H1 (cell line): ENCODE measurements around the gene ABCA1. TPM values are rescaled to one million over a fixed set of nuclear protein-coding genes. Genes with fewer than 3 reads are reported as not detected.

Source experiments
- CTCF ChIA-PET: fragments of 300-600 bp; sonication (Branson Sonifier 250); formaldehyde crosslinking; loops from one replicate; lab custom pipeline; 2021; ENCODE audit not compliant: partially characterized antibody; lab: Charles Lee
- POLR2A ChIA-PET: fragments of 300-600 bp; sonication (Branson Sonifier 250); formaldehyde crosslinking; loops from one replicate; lab custom pipeline; 2021; ENCODE audit warnings: inconsistent platforms; ENCODE audit not compliant: partially characterized antibody; lab: Charles Lee
- DNase-seq, 2 experiments: peaks; one replicate each; pipeline versions ENCODE4 v3.0.0 to v3.0.0-alpha.2; 2010 to 2022; ENCODE audit warnings: low spot score in 2 of 2, low read depth in 1 of 2, mixed read lengths in 1 of 2
- FAIRE-seq: peaks from 2 replicates; lab custom pipeline; 2011; peaks lifted over from hg19 to GRCh38; lab: Jason Lieb, UNC
- H2AFZ ChIP-seq: 2 replicates; pipeline ENCODE4 v1.8.1; 2012; ENCODE audit warnings: low read length, inconsistent platforms
- H2AK5ac ChIP-seq: 2 replicates; pipeline ENCODE4 v1.6.1; 2013; ENCODE audit warnings: low read depth, low read length
- H2BK120ac ChIP-seq: replicated peaks from 2 replicates; pipeline ENCODE3; 2013; ENCODE audit warnings: low read depth, low read length, inconsistent platforms
- H2BK12ac ChIP-seq: 2 replicates; pipeline ENCODE4 v1.6.1; 2013; ENCODE audit warnings: low read depth, low read length
- H2BK15ac ChIP-seq: 2 replicates; pipeline ENCODE4 v1.6.1; 2013; ENCODE audit warnings: low read length
- H2BK20ac ChIP-seq: 2 replicates; pipeline ENCODE4 v1.6.1; 2013; ENCODE audit warnings: low read length
- H2BK5ac ChIP-seq: 2 replicates; pipeline ENCODE4 v1.6.1; 2013; ENCODE audit warnings: low read depth, low read length
- H3K14ac ChIP-seq: 2 replicates; pipeline ENCODE4 v1.6.1; 2013; ENCODE audit warnings: inconsistent platforms; ENCODE audit not compliant: insufficient read length
- H3K18ac ChIP-seq: 2 replicates; pipeline ENCODE4 v1.6.1; 2013; ENCODE audit warnings: low read length; ENCODE audit errors: extremely low read depth
- H3K23ac ChIP-seq: 2 replicates; pipeline ENCODE4 v1.6.1; 2013; ENCODE audit warnings: inconsistent platforms; ENCODE audit not compliant: insufficient read length
- H3K23me2 ChIP-seq: 2 replicates; pipeline ENCODE4 v1.6.1; 2013; ENCODE audit warnings: low read depth, low read length
- H3K27ac ChIP-seq: 2 replicates; pipeline ENCODE4 v1.6.1; 2011; ENCODE audit warnings: low read depth, low read length, inconsistent platforms
- H3K27me3 ChIP-seq, 4 experiments: replicated peaks in 1 of 4; 1 replicate in 1 of 4; 2 replicates in 3 of 4; pipeline versions ENCODE4 v1.6.1 to v1.8.1; 2011 to 2013; ENCODE audit warnings: low read length in 3 of 4, mild to moderate bottlenecking in 3 of 4, inconsistent platforms in 2 of 4, mixed read lengths in 2 of 4, moderate library complexity in 1 of 4; ENCODE audit not compliant: control insufficient read depth in 3 of 4, insufficient read depth in 3 of 4; ENCODE audit errors: extremely low read depth in 1 of 4
- H3K36me3 ChIP-seq, 4 experiments: 2 replicates each; pipeline versions ENCODE4 v1.6.1 to v1.8.1; 2011 to 2013; ENCODE audit warnings: mild to moderate bottlenecking in 4 of 4, low read length in 3 of 4, moderate library complexity in 2 of 4, control low read depth in 1 of 4, inconsistent platforms in 1 of 4; ENCODE audit not compliant: insufficient read depth in 4 of 4, control insufficient read depth in 2 of 4
- H3K4ac ChIP-seq: replicated peaks from 2 replicates; pipeline ENCODE3; 2013; ENCODE audit warnings: low read length, low read depth, mixed read lengths, inconsistent platforms; ENCODE audit not compliant: insufficient read length
- H3K4me1 ChIP-seq, 4 experiments: replicated peaks in 1 of 4; 1 replicate in 1 of 4; 2 replicates in 3 of 4; pipeline versions ENCODE4 v1.6.1 to v1.8.1; 2011 to 2013; ENCODE audit warnings: low read length in 3 of 4, inconsistent platforms in 2 of 4, mixed read lengths in 1 of 4; ENCODE audit not compliant: insufficient read depth in 4 of 4, control insufficient read depth in 3 of 4
- H3K4me2 ChIP-seq, 2 experiments: 2 replicates each; pipeline versions ENCODE4 v1.6.1 to v1.8.1; 2011 to 2013; ENCODE audit warnings: low read depth in 2 of 2, low read length in 2 of 2, control low read depth in 1 of 2, inconsistent platforms in 1 of 2, mild to moderate bottlenecking in 1 of 2; ENCODE audit not compliant: insufficient read depth in 1 of 2
- H3K4me3 ChIP-seq, 4 experiments: fragments of 200-600, 300-600 bp in 1 of 4; sonication (generic), shearing (Covaris generic), sonication (Bioruptor Twin) in 1 of 4; 2 replicates each; pipeline versions ENCODE4 v1.5.1 to v1.8.1; 2011 to 2016; ENCODE audit warnings: low read length in 4 of 4, low read depth in 3 of 4, control low read depth in 2 of 4, inconsistent platforms in 2 of 4, mild to moderate bottlenecking in 2 of 4, mixed read lengths in 1 of 4, moderate library complexity in 1 of 4; ENCODE audit not compliant: insufficient read depth in 2 of 4; ENCODE audit errors: extremely low read depth in 1 of 4
- H3K56ac ChIP-seq: replicated peaks from 2 replicates; pipeline ENCODE3; 2013; ENCODE audit warnings: low read depth, mild to moderate bottlenecking, mixed read lengths, low read length, inconsistent platforms; ENCODE audit not compliant: insufficient read length
- H3K79me1 ChIP-seq: 2 replicates; pipeline ENCODE4 v1.6.1; 2013; ENCODE audit warnings: low read depth, low read length, control low read depth
- H3K79me2 ChIP-seq, 2 experiments: 2 replicates each; pipeline versions ENCODE4 v1.6.1 to v1.8.1; 2012 to 2013; ENCODE audit warnings: low read length in 2 of 2, mild to moderate bottlenecking in 2 of 2, inconsistent platforms in 1 of 2; ENCODE audit not compliant: insufficient read depth in 2 of 2, control insufficient read depth in 1 of 2
- H3K9ac ChIP-seq, 4 experiments: replicated peaks in 1 of 4; 1 replicate in 1 of 4; 2 replicates in 3 of 4; pipeline versions ENCODE4 v1.6.1 to v1.8.1; 2011 to 2013; ENCODE audit warnings: low read depth in 3 of 4, low read length in 3 of 4, control low read depth in 2 of 4, mild to moderate bottlenecking in 2 of 4, moderate library complexity in 2 of 4, inconsistent platforms in 1 of 4; ENCODE audit errors: extremely low read depth in 1 of 4
- H3K9me3 ChIP-seq, 2 experiments: 2 replicates each; pipeline versions ENCODE4 v1.6.1 to v1.8.1; 2012 to 2013; ENCODE audit warnings: mild to moderate bottlenecking in 2 of 2, moderate library complexity in 2 of 2, control low read depth in 1 of 2, inconsistent platforms in 1 of 2, low read depth in 1 of 2, low read length in 1 of 2, mixed read lengths in 1 of 2; ENCODE audit not compliant: insufficient read depth in 2 of 2
- H4K20me1 ChIP-seq, 2 experiments: replicated peaks in 1 of 2; 2 replicates each; pipeline versions ENCODE3 to v1.8.1; 2011 to 2013; ENCODE audit warnings: inconsistent platforms in 2 of 2, low read length in 2 of 2, mild to moderate bottlenecking in 1 of 2; ENCODE audit not compliant: insufficient read depth in 2 of 2, control insufficient read depth in 1 of 2
- H4K5ac ChIP-seq: 2 replicates; pipeline ENCODE4 v1.6.1; 2013; ENCODE audit warnings: low read length, low read depth, mixed read lengths, inconsistent platforms; ENCODE audit not compliant: insufficient read length
- H4K8ac ChIP-seq: 2 replicates; pipeline ENCODE4 v1.8.0; 2013; ENCODE audit warnings: mild to moderate bottlenecking, moderate library complexity, low read length, inconsistent platforms; ENCODE audit not compliant: insufficient read depth; ENCODE audit errors: extremely low read depth
- H4K91ac ChIP-seq: replicated peaks from 2 replicates; pipeline ENCODE3; 2013; ENCODE audit warnings: low read length, mixed read lengths, inconsistent platforms; ENCODE audit not compliant: insufficient read length
- ASH2L ChIP-seq: fragments of 200-600, 300-600 bp; sonication (generic); IDR thresholded peaks from one replicate; pipeline ENCODE4 v1.7.1; 2017; ENCODE audit warnings: low read length
- GABPA ChIP-seq: IDR thresholded peaks from 2 replicates; pipeline ENCODE4 v1.6.1; 2011; ENCODE audit warnings: mild to moderate bottlenecking, low read length, moderate library complexity, borderline replicate concordance; ENCODE audit not compliant: insufficient read depth
- HDAC6 ChIP-seq: IDR thresholded peaks from one replicate; pipeline ENCODE4 v1.7.1; 2012; ENCODE audit warnings: low read depth, mild to moderate bottlenecking, inconsistent platforms, low read length, moderate library complexity
- KDM4A ChIP-seq: IDR thresholded peaks from one replicate; pipeline ENCODE4 v1.7.1; 2012; ENCODE audit warnings: low read depth, mild to moderate bottlenecking, moderate library complexity, low read length, inconsistent platforms; ENCODE audit not compliant: severe bottlenecking
- NRF1 ChIP-seq: IDR thresholded peaks from 2 replicates; pipeline ENCODE4 v1.6.1; 2011; ENCODE audit warnings: mild to moderate bottlenecking, low read depth, low read length, improper control_type of control experiment
- PHF8 ChIP-seq: fragments of 200-600 bp; sonication (generic); conservative IDR thresholded peaks from 2 replicates; pipeline ENCODE4 v1.7.1; 2012; ENCODE audit warnings: low read depth, mild to moderate bottlenecking, inconsistent platforms, low read length, moderate library complexity
- RXRA ChIP-seq: IDR thresholded peaks from 2 replicates; pipeline ENCODE4 v1.6.1; 2011; ENCODE audit warnings: low read depth, mild to moderate bottlenecking, low read length, moderate library complexity; ENCODE audit not compliant: insufficient read depth
- SAP30 ChIP-seq: fragments of 300-600 bp; sonication (generic); IDR thresholded peaks from 2 replicates; pipeline ENCODE4 v1.7.1; 2012; ENCODE audit warnings: low read length, moderate library complexity, mild to moderate bottlenecking, inconsistent platforms; ENCODE audit not compliant: insufficient read depth, insufficient replicate concordance
- SP2 ChIP-seq: IDR thresholded peaks from 2 replicates; pipeline ENCODE4 v1.6.1; 2012; ENCODE audit warnings: mild to moderate bottlenecking, low read length, inconsistent platforms
- SUZ12 ChIP-seq: fragments of 200-600 bp; sonication (generic); IDR thresholded peaks from 2 replicates; pipeline ENCODE4 v1.6.1; 2012; ENCODE audit warnings: mild to moderate bottlenecking, inconsistent platforms, low read length, moderate library complexity, mixed read lengths
- TAF1 ChIP-seq: IDR thresholded peaks from 2 replicates; pipeline ENCODE4 v1.6.1; 2011; ENCODE audit warnings: mild to moderate bottlenecking, low read depth, low read length
- WGBS, 2 experiments: shearing (Covaris generic) in 1 of 2; methylation state at CpG; one replicate each; pipeline versions ENCODE4 v1.1.6 to v1.1.7; 2013 to 2015; ENCODE audit warnings: low lambda C conversion rate in 2 of 2, mixed read lengths in 2 of 2, inconsistent platforms in 1 of 2, low coverage in 1 of 2, missing lambda C conversion rate in 1 of 2; ENCODE audit not compliant: insufficient replicate concordance in 2 of 2, insufficient coverage in 1 of 2, insufficient read length in 1 of 2; ENCODE audit errors: extremely low coverage in 1 of 2, missing lambda C conversion rate in 1 of 2; 5-methylcytosine and 5-hydroxymethylcytosine counted together
- polyA plus RNA-seq, 7 experiments: library from polyadenylated mRNA; depleted of rRNA in 3 of 7; stranded (reverse) in 5 of 7; unstranded in 2 of 7; fragments of >200 nt in 5 of 7; fragments of 200-250 nt in 2 of 7; gene quantifications; 1 replicate in 5 of 7; 2 replicates in 1 of 7; 4 replicates in 1 of 7; pipeline versions ENCODE4 v1.2.1 to v1.2.3, GENCODE V29; 2011 to 2013; ENCODE audit warnings: missing spikeins in 2 of 7, mixed read lengths in 2 of 7
- total RNA-seq: library from RNA; stranded (reverse); fragmentation: NEBNext Ultra II Directional; extraction: Animal tissue kit (Norgen Biotek cat#: 25700); gene quantifications from 2 replicates; pipeline ENCODE4 v1.2.1, GENCODE V29; 2021

The ABCA1 gene
- total and polyA plus RNA-seq, 2 of the 8 experiments (the other 6 are each of a cell fraction or from before 2014, with no cell fraction given) = 6.9 to 7.8 TPM

DNA sequence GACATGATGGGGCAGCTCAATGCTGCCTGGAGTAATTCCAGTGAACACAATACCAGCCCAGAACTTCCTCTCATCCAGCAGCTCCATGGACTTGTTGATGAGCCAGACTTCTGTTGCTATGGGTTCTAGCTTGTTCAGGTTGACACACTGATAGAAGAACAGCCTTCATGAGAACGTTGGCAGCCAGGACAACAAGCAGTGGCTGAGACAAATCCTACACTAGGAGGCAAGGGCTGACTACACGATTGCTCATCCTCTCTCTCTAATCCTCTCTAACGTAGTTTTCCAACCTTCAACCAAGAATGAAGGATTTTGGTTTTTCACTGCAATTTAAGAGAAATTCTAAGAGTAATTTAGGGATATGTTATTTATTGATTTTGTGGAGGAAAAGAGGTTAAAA, 96.3 kb downstream of the ABCA1 start:
- ChIA-PET POLR2A (no interaction called here), CTCF (no interaction called here)
- Histone ChIP-seq H4K8ac (no peak overlapping the region), H3K79me1 (no peaks in the 10 kb centered on the region), H3K23ac (no peak overlapping the region), H2BK120ac (no peak overlapping the region), H3K4me2 (no peak overlapping the region), H3K27me3 (no peaks in the 10 kb centered on the region), H2AFZ (no peak overlapping the region), H3K4ac (no peak overlapping the region), H3K27ac (no peak overlapping the region), H3K79me2 (no peaks in the 10 kb centered on the region), H3K14ac (no peak overlapping the region), H2BK5ac (no peak overlapping the region), H3K23me2 (no peaks in the 10 kb centered on the region), H3K9ac (no peak overlapping the region), H2AK5ac (no peak overlapping the region), H2BK15ac (no peak overlapping the region), H2BK12ac (no peak overlapping the region), H3K56ac (no peak overlapping the region), H3K18ac (no peak overlapping the region), H3K4me1 (no peaks in the 10 kb centered on the region; a peak in 1 of 7 replicates), H4K91ac (no peak overlapping the region), H3K36me3 (peaks cover 2 to 32% (median 24%) of the 10 kb centered on the region in 4 experiments; a peak in 5 of 8 replicates), H4K5ac (no peak overlapping the region), H4K20me1 (no peaks in the 10 kb centered on the region), H2BK20ac (no peak overlapping the region), H3K4me3 (no peak overlapping the region), H3K9me3 (no peaks in the 10 kb centered on the region)
- FAIRE-seq (no peak), DNase-seq (no peak)
- TF ChIP-seq TAF1 = no peak
- no peak for TF ChIP-seq ASH2L
- no peak for TF ChIP-seq SAP30
- no peak for TF ChIP-seq SP2
- TF ChIP-seq RXRA = no peak
- no peak for TF ChIP-seq PHF8
- no peak for TF ChIP-seq SUZ12
- TF ChIP-seq HDAC6 = no peak
- no peak for TF ChIP-seq KDM4A
- no peak for TF ChIP-seq NRF1
- no peak for TF ChIP-seq GABPA
- WGBS, 2 experiments = 95% methylated on average over 3 of the region's 3 CpGs; no CpG with 5 or more reads in 1 of the 2 experiments
